ENCODE data around the gene BRAF. TPM values are rescaled to one million over a fixed set of nuclear protein-coding genes. Genes with fewer than 3 reads are reported as not detected.
"Not testable (repeated sequence)": the region's sequence is repeated elsewhere in the genome, so short reads cannot be mapped to it uniquely, and the experiment has no call there.

BRAF gene
- total and polyA plus RNA-seq, 2 experiments from 2014 or later = 15.5 to 34.8 TPM

GRCh38 chr7:140671966-140672365 lies 252.8 kb downstream of the BRAF start:
- TF ChIP-seq, protein P1, sequence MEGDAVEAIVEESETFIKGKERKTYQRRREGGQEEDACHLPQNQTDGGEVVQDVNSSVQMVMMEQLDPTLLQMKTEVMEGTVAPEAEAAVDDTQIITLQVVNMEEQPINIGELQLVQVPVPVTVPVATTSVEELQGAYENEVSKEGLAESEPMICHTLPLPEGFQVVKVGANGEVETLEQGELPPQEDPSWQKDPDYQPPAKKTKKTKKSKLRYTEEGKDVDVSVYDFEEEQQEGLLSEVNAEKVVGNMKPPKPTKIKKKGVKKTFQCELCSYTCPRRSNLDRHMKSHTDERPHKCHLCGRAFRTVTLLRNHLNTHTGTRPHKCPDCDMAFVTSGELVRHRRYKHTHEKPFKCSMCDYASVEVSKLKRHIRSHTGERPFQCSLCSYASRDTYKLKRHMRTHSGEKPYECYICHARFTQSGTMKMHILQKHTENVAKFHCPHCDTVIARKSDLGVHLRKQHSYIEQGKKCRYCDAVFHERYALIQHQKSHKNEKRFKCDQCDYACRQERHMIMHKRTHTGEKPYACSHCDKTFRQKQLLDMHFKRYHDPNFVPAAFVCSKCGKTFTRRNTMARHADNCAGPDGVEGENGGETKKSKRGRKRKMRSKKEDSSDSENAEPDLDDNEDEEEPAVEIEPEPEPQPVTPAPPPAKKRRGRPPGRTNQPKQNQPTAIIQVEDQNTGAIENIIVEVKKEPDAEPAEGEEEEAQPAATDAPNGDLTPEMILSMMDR (IDR thresholded peaks at IDR 0.05; ENCODE audit: low read depth, low read length) = no peak
- no peaks in the 10 kb centered on the region for H3K9me3 ChIP-seq (ENCODE audit: low read depth)
- no peak for DNase-seq (ENCODE audit: low read depth in 1 of 2, low spot score in 1 of 2)
- H3K27ac ChIP-seq = no peak overlapping the region
- H3K27me3 ChIP-seq = no peaks in the 10 kb centered on the region
- H3K4me1 ChIP-seq (ENCODE audit: low read depth) = no peaks in the 10 kb centered on the region
- no peaks in the 10 kb centered on the region for H3K36me3 ChIP-seq
- no peak overlapping the region for H3K4me3 ChIP-seq

DNA sequence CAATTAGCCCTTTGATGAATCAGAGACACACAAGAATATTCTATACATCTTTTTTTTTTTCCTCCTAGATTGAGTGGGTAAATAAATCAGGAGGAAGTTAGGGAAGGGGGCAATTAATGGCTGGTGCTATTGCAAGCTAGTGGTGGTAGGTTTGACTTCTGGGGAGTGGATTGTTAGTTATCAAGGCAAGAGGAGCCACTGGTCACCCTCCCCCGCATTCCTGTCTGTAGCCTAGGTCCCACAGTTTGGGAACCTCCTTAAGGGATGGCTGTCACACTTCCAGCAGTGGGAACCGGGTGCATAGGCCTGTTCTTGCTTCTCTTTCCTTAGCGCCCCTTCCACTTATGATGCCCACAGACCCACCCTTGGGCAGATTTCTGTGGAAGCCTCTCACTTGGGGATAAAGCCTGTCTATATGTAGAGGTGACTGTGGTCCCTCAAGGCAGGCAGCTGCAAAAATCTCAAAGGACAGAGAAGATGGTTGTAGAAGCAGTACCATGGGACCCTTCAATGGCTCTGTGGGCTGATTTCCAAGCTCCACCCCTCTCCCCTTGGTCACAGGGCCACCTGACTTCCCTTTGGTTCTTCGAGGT lies 254.3 kb downstream of the BRAF start:
- Histone ChIP-seq H3K4me1 (ENCODE audit: low read depth) (no peaks in the 10 kb centered on the region), H3K27me3 (no peaks in the 10 kb centered on the region), H3K36me3 (no peaks in the 10 kb centered on the region), H3K9me3 (ENCODE audit: low read depth) (no peaks in the 10 kb centered on the region), H3K27ac (no peak overlapping the region), H3K4me3 (no peak overlapping the region)
- TF ChIP-seq, protein P1 (IDR thresholded peaks at IDR 0.05; ENCODE audit: low read depth, low read length) = no peak
- no peak for DNase-seq (ENCODE audit: low read depth in 1 of 2, low spot score in 1 of 2)

DNA sequence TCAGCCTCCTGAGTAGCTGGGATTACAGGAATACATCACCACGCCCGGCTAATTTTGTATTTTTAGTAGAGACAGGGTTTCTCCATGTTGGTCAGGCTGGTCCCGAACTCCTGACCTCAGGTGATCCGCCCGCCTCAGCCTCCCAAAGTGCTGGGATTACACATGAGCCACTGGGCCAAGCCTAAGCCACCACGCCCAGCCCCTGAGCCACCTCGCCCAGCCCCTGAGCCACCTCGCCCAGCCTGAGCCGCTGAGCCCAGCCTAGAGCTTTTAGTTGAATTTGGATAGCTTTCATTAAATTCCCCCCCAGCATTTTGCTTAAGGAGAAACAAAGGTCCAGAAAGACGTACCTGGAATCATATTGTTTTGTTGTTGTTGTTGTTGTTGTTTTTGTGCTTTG lies 254.9 kb downstream of the BRAF start:
- H3K4me1 ChIP-seq (ENCODE audit: low read depth); H3K4me3 ChIP-seq; DNase-seq (ENCODE audit: low read depth in 1 of 2, low spot score in 1 of 2); H3K27me3 ChIP-seq; H3K27ac ChIP-seq; H3K9me3 ChIP-seq (ENCODE audit: low read depth); H3K36me3 ChIP-seq: not testable (repeated sequence)

DNA sequence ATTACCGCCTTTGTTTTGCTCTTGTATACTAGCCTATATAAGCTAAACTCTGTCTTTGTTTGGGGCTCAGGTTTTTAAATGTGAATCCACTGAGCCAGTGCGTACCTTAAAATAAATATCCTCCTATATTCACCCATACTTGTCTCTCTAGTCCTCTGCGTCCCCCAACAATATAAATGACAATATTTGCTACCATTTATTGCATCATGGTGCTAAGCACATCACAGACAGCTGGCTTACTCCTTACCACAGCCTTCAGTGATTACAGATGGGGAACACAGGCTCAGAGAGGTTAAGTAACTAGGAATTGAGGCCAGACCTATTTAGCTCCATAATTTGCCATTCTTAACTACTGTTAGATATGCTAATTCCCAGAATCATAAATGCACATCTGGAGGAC lies 255.4 kb downstream of the BRAF start:
- TF ChIP-seq, protein P1 (IDR thresholded peaks at IDR 0.05; ENCODE audit: low read depth, low read length) = no peak
- no peak for DNase-seq (ENCODE audit: low read depth in 1 of 2, low spot score in 1 of 2)

More for the DNA sequence above, 255.4 kb downstream of the BRAF start:
- Histone ChIP-seq H3K27me3 (no peaks in the 10 kb centered on the region), H3K4me1 (ENCODE audit: low read depth) (no peaks in the 10 kb centered on the region), H3K9me3 (ENCODE audit: low read depth) (no peaks in the 10 kb centered on the region), H3K36me3 (no peaks in the 10 kb centered on the region), H3K27ac (no peak overlapping the region), H3K4me3 (no peak overlapping the region)

Other genes with a start within 250 kb of the BRAF start
- 267 and 1,003 TPM in 2 replicates for gene NDUFB2, start 228.2 kb downstream of the BRAF start, total RNA-seq
- gene NDUFB2, start 228.2 kb downstream of the BRAF start, polyA plus RNA-seq = 391 and 693 TPM in 2 replicates
- gene MRPS33, start 90.0 kb upstream of the BRAF start, total RNA-seq = 31.3 and 35.4 TPM in 2 replicates
- gene MRPS33, start 90.0 kb upstream of the BRAF start, polyA plus RNA-seq = 67.5 and 84.8 TPM in 2 replicates
- gene TMEM178B, start 149.1 kb upstream of the BRAF start, total RNA-seq = 0.07 and 0.39 TPM in 2 replicates
- 0.06 and 0.46 TPM in 2 replicates for gene TMEM178B, start 149.1 kb upstream of the BRAF start, polyA plus RNA-seq